ENCODE data around the gene CNNM4.

Gene CNNM4

GRCh38 chr2:96837575-96837974 lies 76.9 kb downstream of the CNNM4 start:
- Histone ChIP-seq H3K27ac (ENCODE audit: low read length, poor library complexity, severe bottlenecking) (no peak overlapping the region), H2BK5ac (ENCODE audit: low read depth, low read length, poor library complexity, severe bottlenecking) (no peak overlapping the region), H3K23ac (ENCODE audit: low read length in 2 of 2) (no peak overlapping the region), H2BK15ac (ENCODE audit: low read depth, poor library complexity, severe bottlenecking) (no peak overlapping the region), H3K36me3 (ENCODE audit: control insufficient read depth in 1 of 2, insufficient read depth in 2 of 2, low read depth in 1 of 2, low read length in 2 of 2) (peaks cover 27 to 42% of the 10 kb centered on the region in 2 experiments), H3K4me3 (ENCODE audit: insufficient read depth in 1 of 2, low read depth in 1 of 2, low read length in 2 of 2) (no peak overlapping the region), H3K4ac (ENCODE audit: low read depth in 1 of 2, low read length in 2 of 2) (no peak overlapping the region), H3K14ac (ENCODE audit: low read length in 2 of 2) (no peak overlapping the region), H3K9ac (ENCODE audit: low read length) (no peak overlapping the region), H3K27me3 (ENCODE audit: control insufficient read depth in 1 of 2, insufficient read depth in 1 of 2, low read length in 2 of 2) (no peaks in the 10 kb centered on the region), H2AFZ (ENCODE audit: low read depth, low read length) (no peak overlapping the region), H3K4me1 (ENCODE audit: control insufficient read depth, insufficient read depth, low read depth, low read length) (peaks cover 8% of the 10 kb centered on the region), H3K9me3 (ENCODE audit: control insufficient read depth, low read length) (no peaks in the 10 kb centered on the region), H3K79me1 (replicated peaks; ENCODE audit: low read length, poor library complexity, severe bottlenecking) (no peaks in the 10 kb centered on the region), H3K4me2 (ENCODE audit: low read length, poor library complexity, severe bottlenecking) (no peak overlapping the region), H4K91ac (ENCODE audit: low read length) (no peak overlapping the region), H4K8ac (ENCODE audit: low read length) (no peak overlapping the region), H2AK5ac (ENCODE audit: low read length, severe bottlenecking) (no peak overlapping the region), H2BK120ac (ENCODE audit: low read depth, low read length) (no peak overlapping the region), H2BK12ac (ENCODE audit: low read length in 2 of 2) (no peak overlapping the region), H3K18ac (ENCODE audit: low read depth in 1 of 2, low read length in 2 of 2) (no peak overlapping the region)
- no peak for DNase-seq
- WGBS: 97% methylated on average over 9 of the region's 9 CpGs

- Histone ChIP-seq H2BK120ac (ENCODE audit: low read depth, low read length) (no peak overlapping the region), H3K27ac (ENCODE audit: low read length, poor library complexity, severe bottlenecking) (no peak overlapping the region), H3K36me3 (ENCODE audit: control insufficient read depth in 1 of 2, insufficient read depth in 2 of 2, low read depth in 1 of 2, low read length in 2 of 2) (peaks cover 19 to 39% of the 10 kb centered on the region in 2 experiments), H3K23ac (ENCODE audit: low read length in 2 of 2) (no peak overlapping the region), H3K4me3 (ENCODE audit: insufficient read depth in 1 of 2, low read depth in 1 of 2, low read length in 2 of 2) (no peak overlapping the region), H2BK15ac (ENCODE audit: low read depth, poor library complexity, severe bottlenecking) (no peak overlapping the region), H3K9ac (ENCODE audit: low read length) (no peak overlapping the region), H2BK5ac (ENCODE audit: low read depth, low read length, poor library complexity, severe bottlenecking) (no peak overlapping the region), H3K4me1 (ENCODE audit: control insufficient read depth, insufficient read depth, low read depth, low read length) (no peaks in the 10 kb centered on the region), H3K14ac (ENCODE audit: low read length in 2 of 2) (no peak overlapping the region), H3K4me2 (ENCODE audit: low read length, poor library complexity, severe bottlenecking) (no peak overlapping the region), H2BK12ac (ENCODE audit: low read length in 2 of 2) (no peak overlapping the region), H3K27me3 (ENCODE audit: control insufficient read depth in 1 of 2, insufficient read depth in 1 of 2, low read length in 2 of 2) (no peaks in the 10 kb centered on the region), H2AK5ac (ENCODE audit: low read length, severe bottlenecking) (no peak overlapping the region), H3K79me1 (replicated peaks; ENCODE audit: low read length, poor library complexity, severe bottlenecking) (no peaks in the 10 kb centered on the region), H3K4ac (ENCODE audit: low read depth in 1 of 2, low read length in 2 of 2) (no peak overlapping the region), H3K18ac (ENCODE audit: low read depth in 1 of 2, low read length in 2 of 2) (no peak overlapping the region), H4K91ac (ENCODE audit: low read length) (no peak overlapping the region), H4K8ac (ENCODE audit: low read length) (no peak overlapping the region), H2AFZ (ENCODE audit: low read depth, low read length) (no peak overlapping the region), H3K9me3 (ENCODE audit: control insufficient read depth, low read length) (no peaks in the 10 kb centered on the region)
- DNase-seq: no peak
- WGBS: 93% methylated on average over 23 of the region's 23 CpGs
These were observed 77.9 kb downstream of the CNNM4 start for GRCh38 chr2:96838345-96839292.

GRCh38 chr2:96839293-96839874 lies 78.7 kb downstream of the CNNM4 start:
- H2AFZ ChIP-seq (ENCODE audit: low read depth, low read length): no peak overlapping the region

More at GRCh38 chr2:96839293-96839874, 78.7 kb downstream of the CNNM4 start:
- Histone ChIP-seq H3K23ac (ENCODE audit: low read length in 2 of 2) (no peak overlapping the region), H3K9ac (ENCODE audit: low read length) (no peak overlapping the region), H3K4ac (ENCODE audit: low read depth in 1 of 2, low read length in 2 of 2) (no peak overlapping the region), H3K79me1 (replicated peaks; ENCODE audit: low read length, poor library complexity, severe bottlenecking) (no peaks in the 10 kb centered on the region), H3K4me2 (ENCODE audit: low read length, poor library complexity, severe bottlenecking) (no peak overlapping the region), H4K91ac (ENCODE audit: low read length) (no peak overlapping the region), H2AK5ac (ENCODE audit: low read length, severe bottlenecking) (no peak overlapping the region), H3K14ac (ENCODE audit: low read length in 2 of 2) (no peak overlapping the region), H4K8ac (ENCODE audit: low read length) (no peak overlapping the region), H3K36me3 (ENCODE audit: control insufficient read depth in 1 of 2, insufficient read depth in 2 of 2, low read depth in 1 of 2, low read length in 2 of 2) (peaks cover 19 to 39% of the 10 kb centered on the region in 2 experiments), H3K27ac (ENCODE audit: low read length, poor library complexity, severe bottlenecking) (no peak overlapping the region), H2BK12ac (ENCODE audit: low read length in 2 of 2) (no peak overlapping the region), H3K4me3 (ENCODE audit: insufficient read depth in 1 of 2, low read depth in 1 of 2, low read length in 2 of 2) (no peak overlapping the region), H2BK5ac (ENCODE audit: low read depth, low read length, poor library complexity, severe bottlenecking) (no peak overlapping the region), H2BK15ac (ENCODE audit: low read depth, poor library complexity, severe bottlenecking) (no peak overlapping the region), H3K18ac (ENCODE audit: low read depth in 1 of 2, low read length in 2 of 2) (no peak overlapping the region), H3K4me1 (ENCODE audit: control insufficient read depth, insufficient read depth, low read depth, low read length) (no peaks in the 10 kb centered on the region), H2BK120ac (ENCODE audit: low read depth, low read length) (no peak overlapping the region), H3K27me3 (ENCODE audit: control insufficient read depth in 1 of 2, insufficient read depth in 1 of 2, low read length in 2 of 2) (no peaks in the 10 kb centered on the region), H3K9me3 (ENCODE audit: control insufficient read depth, low read length) (no peaks in the 10 kb centered on the region)
- WGBS: 97% methylated on average over 42 of the region's 42 CpGs
- no peak for DNase-seq
